Hematopoietic multipotent progenitor cell treated with erythropoietin and hydrocortisone succinate and interleukin-3 and kit ligand, for 4 days (in vitro differentiated cells): ENCODE measurements around the gene TMED3.

Experiments
- DNase-seq: peaks from one replicate; pipeline ENCODE4 v3.0.0-alpha.2; 2015

TMED3 gene

GRCh38 chr15:79310985-79311900 lies at the start of gene TMED3:
Gene TMED3, plus strand, starts transcription at chr15:79311112. Its CDS starts 138 bp downstream, at chr15:79311250.
- peak; percentile 95 for DNase-seq

- DNase-seq: no peak
Observed at GRCh38 chr15:79261836-79262235, 49.1 kb upstream of the TMED3 start.

GRCh38 chr15:79265167-79265566 lies 45.7 kb upstream of the TMED3 start:
- no peak for DNase-seq

GRCh38 chr15:79265987-79266579 lies 44.8 kb upstream of the TMED3 start:
- no peak for DNase-seq

- no peak for DNase-seq
Observed at GRCh38 chr15:79282371-79283251, 28.3 kb upstream of the TMED3 start, which contains the start of gene ANKRD34C. Gene ANKRD34C, plus strand, starts transcription at chr15:79282722. Its CDS starts 10,563 bp downstream, at chr15:79293285.

GRCh38 chr15:79283252-79284048 lies 27.5 kb upstream of the TMED3 start:
- peak; percentile 69 for DNase-seq

- no peak for DNase-seq
Observed at GRCh38 chr15:79290642-79291275, 20.2 kb upstream of the TMED3 start.

- DNase-seq: no peak
Observed at GRCh38 chr15:79292011-79292410, 18.9 kb upstream of the TMED3 start.

GRCh38 chr15:79294075-79294474 lies 16.8 kb upstream of the TMED3 start:
- no peak for DNase-seq

- DNase-seq: peak; percentile 20
Observed at GRCh38 chr15:79296583-79296982, 14.3 kb upstream of the TMED3 start.

GRCh38 chr15:79299126-79299840 lies 11.6 kb upstream of the TMED3 start:
- no peak for DNase-seq

GRCh38 chr15:79299841-79300235 lies 11.1 kb upstream of the TMED3 start:
- no peak for DNase-seq

- no peak for DNase-seq
Observed at GRCh38 chr15:79307251-79307650, 3.7 kb upstream of the TMED3 start.

GRCh38 chr15:79308874-79309273 lies 2.0 kb upstream of the TMED3 start:
- DNase-seq: no peak

GRCh38 chr15:79310612-79310984 lies 314 bp upstream of the TMED3 start:
- peak; percentile 73 for DNase-seq

GRCh38 chr15:79311901-79312553 lies 1.1 kb downstream of the TMED3 start:
- peak; percentile 15 for DNase-seq

GRCh38 chr15:79314186-79314585 lies 3.3 kb downstream of the TMED3 start:
- DNase-seq: no peak

- DNase-seq: no peak
Observed at GRCh38 chr15:79314811-79315210, 3.9 kb downstream of the TMED3 start.

GRCh38 chr15:79315623-79316328 lies 4.9 kb downstream of the TMED3 start:
- no peak for DNase-seq

GRCh38 chr15:79316864-79317263 lies 6.0 kb downstream of the TMED3 start:
- no peak for DNase-seq
